ENCODE measurements around the gene NEXMIF.
"Not testable (repeated sequence)": the region's sequence is repeated elsewhere in the genome, so short reads cannot be mapped to it uniquely, and the experiment has no call there.

Gene NEXMIF

DNA sequence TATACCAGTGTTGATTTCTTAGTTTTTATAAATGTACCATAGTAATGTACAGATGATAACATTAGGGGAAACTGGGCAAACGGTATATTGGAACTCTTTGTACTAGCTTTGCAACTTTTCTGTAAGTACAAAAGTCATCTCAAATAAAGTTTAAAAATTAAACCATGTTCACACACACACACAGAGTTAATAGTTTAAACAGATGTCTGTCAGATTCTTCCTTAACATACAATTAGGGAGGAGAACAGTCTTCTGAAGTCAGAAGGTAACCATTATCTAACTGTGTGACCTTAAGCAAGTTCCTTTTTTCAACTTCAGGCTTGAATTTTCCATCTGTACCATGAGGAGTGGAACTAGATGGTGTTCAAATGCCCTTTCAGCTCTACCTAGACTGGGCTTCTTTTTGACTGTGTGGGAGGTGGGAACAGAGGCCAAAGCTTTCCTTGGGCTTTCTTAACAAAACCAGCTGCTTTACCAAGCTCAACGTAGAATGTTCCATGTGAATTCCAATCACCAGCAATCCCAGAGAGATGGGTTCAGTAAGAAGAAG lies 127.8 kb downstream of the NEXMIF start:
- DNase-seq (ENCODE audit: low read depth in 2 of 2), result no peak

DNA sequence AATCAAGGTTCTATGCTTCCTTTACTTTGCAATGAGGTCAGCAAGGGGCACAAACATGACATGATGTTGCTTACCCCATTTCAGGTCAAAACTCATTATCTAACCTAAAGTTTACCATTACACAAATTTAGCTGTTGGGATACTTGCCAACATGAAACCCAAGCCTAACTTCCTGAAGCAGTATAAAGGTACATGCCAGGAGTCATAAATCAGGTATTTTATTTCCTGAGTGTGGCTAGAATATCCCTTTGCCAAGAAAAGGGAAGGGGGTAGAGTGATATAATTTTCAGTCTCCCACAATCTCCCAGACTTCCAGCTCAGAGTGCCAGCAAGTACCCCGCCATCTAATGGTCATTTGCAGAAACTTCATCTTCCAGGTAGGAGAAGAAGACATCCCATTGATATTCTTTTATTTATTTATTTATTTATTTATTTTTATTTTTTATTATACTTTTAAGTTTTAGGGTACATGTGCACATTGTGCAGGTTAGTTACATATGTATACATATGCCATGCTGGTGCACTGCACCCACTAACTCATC lies 136.6 kb downstream of the NEXMIF start:
- no peak for DNase-seq (ENCODE audit: low read depth in 2 of 2)

DNA sequence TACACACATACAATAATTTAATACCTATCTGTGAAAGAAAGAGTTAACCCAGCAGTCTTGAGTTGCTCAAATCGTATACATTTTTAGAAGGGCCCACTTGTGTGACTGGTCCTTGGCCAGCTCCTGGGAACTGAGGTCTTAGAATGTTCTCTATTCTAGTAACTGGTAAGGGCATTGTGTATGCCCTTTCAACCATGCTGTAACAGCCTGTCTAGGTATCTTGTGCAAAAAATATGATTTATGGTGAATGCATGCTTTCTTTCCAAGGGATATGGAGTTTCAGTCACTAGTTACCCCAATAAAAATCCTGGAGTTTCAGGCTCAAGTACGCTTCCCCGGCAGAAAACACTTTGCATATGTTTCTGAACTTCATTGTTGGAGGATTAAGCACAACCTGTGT lies 140.6 kb downstream of the NEXMIF start:
- DNase-seq (ENCODE audit: low read depth in 2 of 2), result no peak

DNA sequence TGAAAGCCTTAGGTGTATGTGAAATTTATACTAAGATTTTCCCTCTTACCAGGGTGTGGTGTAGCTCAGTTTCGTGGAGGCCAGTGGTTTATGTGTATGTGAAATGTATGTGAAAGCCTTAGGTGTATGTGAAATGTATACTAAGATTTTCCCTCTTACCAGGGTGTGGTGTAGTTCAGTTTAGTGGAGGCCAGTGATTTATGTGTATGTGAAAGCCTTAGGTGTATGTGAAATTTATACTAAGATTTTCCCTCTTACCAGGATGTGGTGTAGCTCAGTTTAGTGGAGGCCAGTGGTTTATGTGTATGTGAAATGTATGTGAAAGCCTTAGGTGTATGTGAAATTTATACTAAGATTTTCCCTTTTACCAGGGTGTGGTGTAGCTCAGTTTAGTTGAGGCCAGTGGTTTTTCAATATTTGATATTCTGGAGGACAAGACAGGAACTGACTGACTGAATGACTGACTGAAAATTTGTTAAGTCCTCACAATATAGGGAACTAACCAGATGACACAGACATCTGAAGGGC lies 143.7 kb downstream of the NEXMIF start:
- no peak for DNase-seq (ENCODE audit: low read depth in 2 of 2)

DNA sequence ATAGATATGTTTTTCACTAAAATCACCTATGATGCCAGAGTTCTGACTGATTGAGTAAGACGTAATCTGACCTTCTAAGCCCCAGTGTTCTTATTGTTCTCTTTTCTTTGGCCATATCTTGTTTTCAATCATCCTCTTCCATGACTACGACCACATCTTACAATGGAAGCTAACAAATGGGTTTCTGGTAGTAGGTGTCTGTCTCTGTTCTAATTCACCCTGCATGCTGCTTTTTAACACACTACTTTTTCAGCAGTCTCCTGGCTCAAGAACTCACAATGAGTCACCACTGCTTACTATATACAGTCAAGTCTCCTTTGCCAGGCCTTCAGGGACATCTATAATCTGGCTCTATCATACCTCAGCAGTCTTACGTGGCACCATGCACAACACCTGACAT lies 146.1 kb downstream of the NEXMIF start:
- DNase-seq (ENCODE audit: low read depth in 2 of 2), result no peak

DNA sequence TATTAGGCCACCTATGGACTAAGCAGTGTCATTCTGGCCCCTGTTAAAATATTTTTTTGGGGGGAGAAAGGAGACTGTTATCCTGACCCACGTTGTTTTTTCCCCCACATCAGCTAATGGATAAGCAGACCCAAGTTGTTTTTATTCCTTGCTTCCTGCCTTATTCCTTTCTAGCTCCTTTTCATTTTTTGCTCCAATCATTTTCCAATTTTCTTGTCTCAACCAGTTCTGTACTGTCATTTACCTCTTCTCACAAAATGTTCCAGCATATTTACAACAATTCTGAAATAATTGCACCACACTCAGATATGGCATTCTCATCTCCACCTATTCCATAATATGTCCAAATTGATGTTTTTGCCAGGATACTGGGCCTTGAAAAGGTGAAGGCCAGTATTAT lies 150.3 kb downstream of the NEXMIF start:
- no peak for DNase-seq (ENCODE audit: low read depth in 2 of 2)

DNA sequence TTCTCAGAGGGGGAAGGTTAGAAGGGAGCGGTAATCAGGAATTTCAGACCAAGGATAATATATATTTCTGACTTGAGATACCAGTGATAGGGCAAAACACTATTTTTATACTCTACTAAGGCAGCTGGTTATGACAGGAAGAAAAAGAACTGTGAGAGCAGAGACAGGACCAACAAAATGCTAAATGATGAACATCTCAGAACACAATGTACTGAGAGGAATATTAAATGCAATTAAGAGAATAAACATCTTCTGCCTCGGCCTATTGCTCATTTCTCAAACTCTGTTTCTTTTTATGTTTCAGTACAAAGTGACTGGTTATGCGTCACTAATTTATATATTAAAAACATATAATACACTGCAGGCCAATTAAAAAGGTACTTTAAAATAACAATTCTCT lies 188.8 kb downstream of the NEXMIF start:
- DNase-seq (ENCODE audit: low read depth in 2 of 2), result no peak

DNA sequence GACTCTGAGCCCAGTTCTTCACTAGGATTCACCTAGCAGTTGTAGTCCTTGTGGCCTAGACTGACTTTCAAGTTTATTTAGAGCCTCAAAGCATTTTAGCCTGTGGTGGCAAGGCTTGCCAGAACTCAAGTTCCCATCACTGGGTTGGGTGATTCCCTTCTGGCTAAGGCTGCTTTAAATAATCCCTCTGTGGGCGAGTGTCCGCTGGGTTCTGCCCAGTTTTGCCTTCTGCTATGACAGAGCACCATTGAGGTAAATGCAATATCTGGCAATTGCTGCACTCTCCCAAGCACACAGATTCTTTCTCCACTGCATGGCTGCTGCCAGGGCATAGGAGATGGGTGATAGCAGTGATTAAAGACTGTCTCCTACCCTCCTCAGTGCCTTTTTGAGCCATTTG lies 220.0 kb downstream of the NEXMIF start:
- no peak for DNase-seq (ENCODE audit: low read depth in 2 of 2)

DNA sequence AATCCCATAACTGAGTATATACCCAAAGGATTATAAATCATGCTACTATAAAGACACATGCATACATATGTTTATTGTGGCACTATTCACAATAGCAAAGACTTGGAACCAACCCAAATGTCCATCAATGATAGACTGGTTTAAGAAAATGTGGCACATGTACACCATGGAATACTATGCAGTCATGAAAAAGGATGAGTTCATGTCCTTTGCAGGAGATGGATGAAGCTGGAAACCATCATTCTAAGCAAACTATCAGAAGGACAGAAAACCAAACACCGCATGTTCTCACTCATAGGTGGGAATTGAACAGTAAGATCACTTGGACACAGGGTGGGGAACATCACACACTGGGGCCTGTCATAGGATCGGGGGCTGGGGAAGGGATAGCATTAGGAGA lies 223.9 kb downstream of the NEXMIF start:
- DNase-seq (ENCODE audit: low read depth in 2 of 2), result not testable (repeated sequence)

DNA sequence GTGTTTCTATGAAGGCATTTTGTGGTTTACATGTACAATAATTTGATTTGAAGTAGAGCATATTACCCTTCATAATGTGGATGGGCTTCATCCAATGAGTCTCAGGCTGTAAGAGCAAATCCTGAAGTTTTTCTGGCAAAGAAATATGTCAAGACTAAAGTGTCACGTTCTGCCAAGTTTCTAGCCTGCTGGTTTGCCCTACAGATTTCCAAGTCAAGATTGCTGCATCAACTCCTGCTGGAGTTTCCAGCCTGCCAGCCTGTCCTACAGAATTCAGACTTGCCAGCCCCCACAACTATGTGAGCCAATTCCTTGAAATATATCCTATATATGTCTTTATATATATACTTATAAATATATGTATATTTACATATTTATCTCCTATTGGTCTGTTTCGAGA lies 240.8 kb downstream of the NEXMIF start:
- DNase-seq (ENCODE audit: low read depth in 2 of 2), result no peak
